ENCODE measurements around the gene GATC.
"Not testable (repeated sequence)": the region's sequence is repeated elsewhere in the genome, so short reads cannot be mapped to it uniquely, and the experiment has no call there.

The GATC gene

DNA sequence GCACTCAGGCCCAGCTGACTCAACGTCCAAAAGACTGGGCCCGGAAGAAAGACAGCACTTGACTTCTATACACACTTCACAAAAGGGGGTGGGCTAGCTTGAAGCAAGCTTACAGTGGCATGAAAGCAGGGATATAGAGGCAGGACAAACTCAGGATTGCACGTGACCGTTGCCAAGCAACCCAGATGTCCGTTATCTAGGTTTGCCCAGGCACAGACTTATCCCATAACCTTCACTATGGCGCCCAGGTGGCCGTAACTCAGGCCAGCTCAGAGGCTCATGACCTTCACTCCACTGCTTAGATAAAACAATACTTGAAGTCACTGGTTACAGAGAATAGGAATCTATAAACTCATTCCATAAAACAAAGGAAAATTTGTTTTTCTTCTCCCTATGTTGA is 41.3 kb downstream of the GATC start:
- not testable (repeated sequence) for H3K4me1 ChIP-seq (ENCODE audit: control insufficient read depth, insufficient read depth, low read length); DNase-seq (ENCODE audit: low read depth, low spot score); H3K36me3 ChIP-seq (ENCODE audit: control insufficient read depth, insufficient read depth, low read length); H3K27me3 ChIP-seq (ENCODE audit: control insufficient read depth, insufficient read depth, low read length); H3K4me3 ChIP-seq (ENCODE audit: low read length); H3K9me3 ChIP-seq (ENCODE audit: control insufficient read depth, insufficient read depth, low read length); H3K27ac ChIP-seq (ENCODE audit: low read length)
- no CpG with 5 or more reads among the region's 7 CpGs for WGBS (ENCODE audit: insufficient coverage, insufficient read length)

- no CpG with 5 or more reads among the region's 5 CpGs for WGBS (ENCODE audit: insufficient coverage, insufficient read length)
- DNase-seq (ENCODE audit: low read depth, low spot score), result no peak
- Histone ChIP-seq H3K27ac (ENCODE audit: low read length) (no peak overlapping the region), H3K9me3 (ENCODE audit: control insufficient read depth, insufficient read depth, low read length) (no peaks in the 10 kb centered on the region), H3K36me3 (ENCODE audit: control insufficient read depth, insufficient read depth, low read length) (no peaks in the 10 kb centered on the region), H3K27me3 (ENCODE audit: control insufficient read depth, insufficient read depth, low read length) (no peaks in the 10 kb centered on the region), H3K4me3 (ENCODE audit: low read length) (no peak overlapping the region), H3K4me1 (ENCODE audit: control insufficient read depth, insufficient read depth, low read length) (no peaks in the 10 kb centered on the region)
These were observed 41.9 kb downstream of the GATC start for GRCh38 chr12:120488057-120488640.

- Histone ChIP-seq H3K4me3 (ENCODE audit: low read length) (no peak overlapping the region), H3K27me3 (ENCODE audit: control insufficient read depth, insufficient read depth, low read length) (no peaks in the 10 kb centered on the region), H3K9me3 (ENCODE audit: control insufficient read depth, insufficient read depth, low read length) (no peaks in the 10 kb centered on the region), H3K4me1 (ENCODE audit: control insufficient read depth, insufficient read depth, low read length) (no peaks in the 10 kb centered on the region), H3K36me3 (ENCODE audit: control insufficient read depth, insufficient read depth, low read length) (no peaks in the 10 kb centered on the region), H3K27ac (ENCODE audit: low read length) (no peak overlapping the region)
- no peak for DNase-seq (ENCODE audit: low read depth, low spot score)
- WGBS (ENCODE audit: insufficient coverage, insufficient read length), result no CpG with 5 or more reads among the region's 4 CpGs
These were observed 42.8 kb downstream of the GATC start for GRCh38 chr12:120489018-120489417.

- no peaks in the 10 kb centered on the region for H3K9me3 ChIP-seq (ENCODE audit: control insufficient read depth, insufficient read depth, low read length)
- no CpG with 5 or more reads among the region's 5 CpGs for WGBS (ENCODE audit: insufficient coverage, insufficient read length)
- no peaks in the 10 kb centered on the region for H3K36me3 ChIP-seq (ENCODE audit: control insufficient read depth, insufficient read depth, low read length)
- no peaks in the 10 kb centered on the region for H3K27me3 ChIP-seq (ENCODE audit: control insufficient read depth, insufficient read depth, low read length)
- H3K4me1 ChIP-seq (ENCODE audit: control insufficient read depth, insufficient read depth, low read length), result no peaks in the 10 kb centered on the region
- no peak for DNase-seq (ENCODE audit: low read depth, low spot score)
- H3K27ac ChIP-seq (ENCODE audit: low read length), result no peak overlapping the region
- no peak overlapping the region for H3K4me3 ChIP-seq (ENCODE audit: low read length)
These were observed 44.1 kb downstream of the GATC start for GRCh38 chr12:120490325-120490724.

DNA sequence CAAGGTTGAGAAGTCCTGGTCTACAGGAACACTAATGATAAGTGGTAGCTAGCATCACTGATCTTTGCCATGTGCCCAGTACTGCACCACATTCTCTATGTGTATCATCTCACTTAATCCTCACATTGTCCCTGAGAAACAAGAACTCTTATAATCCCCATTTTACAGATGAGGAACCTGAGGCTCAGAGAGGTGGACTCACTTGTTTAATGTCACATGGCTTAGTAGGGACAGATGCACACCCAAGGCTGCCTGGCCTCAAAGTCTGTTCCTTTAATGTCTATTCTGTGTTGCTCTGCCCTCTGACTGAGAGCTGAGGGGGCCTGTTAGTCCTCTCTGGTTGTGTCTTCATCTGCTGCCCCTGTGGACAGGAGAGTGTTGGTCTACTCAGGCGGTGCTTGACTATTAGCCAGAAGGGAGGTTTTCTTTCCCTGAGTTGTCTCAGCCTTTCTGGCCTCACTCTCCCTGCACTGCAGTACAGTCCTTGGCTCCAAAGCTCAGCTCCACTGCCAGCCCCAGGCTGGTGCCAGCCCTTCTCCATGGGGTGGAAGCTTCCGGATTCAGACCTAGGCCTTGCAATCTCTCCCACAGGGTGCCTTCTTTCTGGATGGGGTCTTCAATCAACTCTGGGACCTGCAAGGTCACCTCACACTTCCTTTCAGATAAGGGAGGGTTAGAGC is 44.7 kb downstream of the GATC start:
- H3K36me3 ChIP-seq (ENCODE audit: control insufficient read depth, insufficient read depth, low read length), result no peaks in the 10 kb centered on the region
- no peaks in the 10 kb centered on the region for H3K9me3 ChIP-seq (ENCODE audit: control insufficient read depth, insufficient read depth, low read length)
- H3K4me1 ChIP-seq (ENCODE audit: control insufficient read depth, insufficient read depth, low read length), result no peaks in the 10 kb centered on the region
- no peak overlapping the region for H3K27ac ChIP-seq (ENCODE audit: low read length)
- DNase-seq (ENCODE audit: low read depth, low spot score), result no peak
- H3K4me3 ChIP-seq (ENCODE audit: low read length), result no peak overlapping the region
- no CpG with 5 or more reads among the region's 2 CpGs for WGBS (ENCODE audit: insufficient coverage, insufficient read length)
- H3K27me3 ChIP-seq (ENCODE audit: control insufficient read depth, insufficient read depth, low read length), result no peaks in the 10 kb centered on the region

GRCh38 chr12:120495186-120495730 is 49.0 kb downstream of the GATC start:
- Histone ChIP-seq H3K4me3 (ENCODE audit: low read length) (peak overlapping the region; percentile 46; the same call in 1 of the 2 replicates), H3K4me1 (ENCODE audit: control insufficient read depth, insufficient read depth, low read length) (no peaks in the 10 kb centered on the region), H3K9me3 (ENCODE audit: control insufficient read depth, insufficient read depth, low read length) (no peaks in the 10 kb centered on the region), H3K27ac (ENCODE audit: low read length) (no peak overlapping the region), H3K36me3 (ENCODE audit: control insufficient read depth, insufficient read depth, low read length) (peaks cover 5% of the 10 kb centered on the region; the same call in 1 of the 2 replicates), H3K27me3 (ENCODE audit: control insufficient read depth, insufficient read depth, low read length) (no peaks in the 10 kb centered on the region)
- DNase-seq (ENCODE audit: low read depth, low spot score), result no peak
- no CpG with 5 or more reads among the region's 17 CpGs for WGBS (ENCODE audit: insufficient coverage, insufficient read length)

- peaks cover 5% of the 10 kb centered on the region; the same call in 1 of the 2 replicates for H3K36me3 ChIP-seq (ENCODE audit: control insufficient read depth, insufficient read depth, low read length)
- H3K9me3 ChIP-seq (ENCODE audit: control insufficient read depth, insufficient read depth, low read length), result no peaks in the 10 kb centered on the region
- H3K27ac ChIP-seq (ENCODE audit: low read length), result no peak within 1 kb of the TSS
- DNase-seq (ENCODE audit: low read depth, low spot score), result peak; percentile 98
- H3K4me3 ChIP-seq (ENCODE audit: low read length), result peak within 1 kb of the TSS; percentile 77
- H3K4me1 ChIP-seq (ENCODE audit: control insufficient read depth, insufficient read depth, low read length), result no peaks in the 10 kb centered on the region
- WGBS (ENCODE audit: insufficient coverage, insufficient read length), result no CpG with 5 or more reads among the region's 53 CpGs
- H3K27me3 ChIP-seq (ENCODE audit: control insufficient read depth, insufficient read depth, low read length), result no peaks in the 10 kb centered on the region
These were observed 49.6 kb downstream of the GATC start, which contains the start of gene DYNLL1 for GRCh38 chr12:120495731-120496412. Gene DYNLL1, plus strand, starts transcription at chr12:120496113. Its CDS starts 309 bp downstream, at chr12:120496422.

DNA sequence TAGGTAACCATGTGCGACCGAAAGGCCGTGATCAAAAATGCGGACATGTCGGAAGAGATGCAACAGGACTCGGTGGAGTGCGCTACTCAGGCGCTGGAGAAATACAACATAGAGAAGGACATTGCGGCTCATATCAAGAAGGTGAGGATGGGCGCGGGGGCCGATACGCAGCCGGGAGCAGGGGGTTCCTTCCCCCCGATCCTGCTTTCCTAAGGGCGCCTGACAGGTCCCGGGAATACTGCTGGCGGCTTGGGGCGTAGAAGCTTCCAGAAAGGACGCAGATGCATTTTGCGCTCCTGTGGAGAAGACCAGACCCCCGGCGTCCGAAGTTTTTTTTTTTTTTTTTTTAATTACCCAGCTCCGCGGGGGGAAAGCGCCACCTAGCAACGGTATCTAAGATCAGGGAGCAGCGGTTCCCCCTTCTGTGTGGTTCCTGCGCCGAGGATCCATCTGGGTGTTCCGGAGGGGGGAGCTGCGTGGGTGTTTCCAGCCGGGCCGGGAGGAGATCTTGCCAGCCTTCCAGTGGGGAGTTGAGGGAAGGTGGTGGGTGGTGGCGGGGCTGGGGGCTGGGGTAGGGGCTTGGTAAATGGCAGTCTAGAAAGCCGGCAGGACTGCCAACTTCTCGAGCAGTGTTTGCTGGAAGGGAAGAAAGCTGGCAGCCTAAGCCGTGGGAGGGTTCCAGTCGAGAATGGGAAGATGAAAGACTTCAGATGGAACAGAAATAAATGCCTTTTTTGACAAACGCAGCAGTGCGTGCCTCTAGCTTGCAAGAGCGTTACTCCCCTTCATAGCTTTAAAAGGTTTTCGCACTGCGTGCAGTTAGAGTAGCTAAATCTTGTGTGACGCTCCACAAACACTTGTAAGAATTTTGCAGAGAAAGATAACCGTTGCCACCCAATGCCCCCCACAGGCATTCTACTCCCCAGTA is 50.4 kb downstream of the GATC start:
- Histone ChIP-seq H3K27ac (ENCODE audit: low read length) (no peak overlapping the region), H3K36me3 (ENCODE audit: control insufficient read depth, insufficient read depth, low read length) (peaks cover 5% of the 10 kb centered on the region; the same call in 1 of the 2 replicates), H3K4me3 (ENCODE audit: low read length) (peak overlapping the region; percentile 77), H3K9me3 (ENCODE audit: control insufficient read depth, insufficient read depth, low read length) (no peaks in the 10 kb centered on the region), H3K27me3 (ENCODE audit: control insufficient read depth, insufficient read depth, low read length) (no peaks in the 10 kb centered on the region), H3K4me1 (ENCODE audit: control insufficient read depth, insufficient read depth, low read length) (no peaks in the 10 kb centered on the region)
- WGBS (ENCODE audit: insufficient coverage, insufficient read length), result no CpG with 5 or more reads among the region's 47 CpGs
- no peak for DNase-seq (ENCODE audit: low read depth, low spot score)

GRCh38 chr12:120497524-120498150 is 51.4 kb downstream of the GATC start:
- Histone ChIP-seq H3K36me3 (ENCODE audit: control insufficient read depth, insufficient read depth, low read length) (peaks cover 5% of the 10 kb centered on the region; the same call in 1 of the 2 replicates), H3K27ac (ENCODE audit: low read length) (no peak overlapping the region)
- no CpG with 5 or more reads among the region's 9 CpGs for WGBS (ENCODE audit: insufficient coverage, insufficient read length)

More at GRCh38 chr12:120497524-120498150, 51.4 kb downstream of the GATC start:
- Histone ChIP-seq H3K4me3 (ENCODE audit: low read length) (peak overlapping the region; percentile 77; the same call in 1 of the 2 replicates), H3K9me3 (ENCODE audit: control insufficient read depth, insufficient read depth, low read length) (no peaks in the 10 kb centered on the region), H3K4me1 (ENCODE audit: control insufficient read depth, insufficient read depth, low read length) (no peaks in the 10 kb centered on the region), H3K27me3 (ENCODE audit: control insufficient read depth, insufficient read depth, low read length) (no peaks in the 10 kb centered on the region)
- DNase-seq (ENCODE audit: low read depth, low spot score), result no peak

All from iPS DF 6.9 (cell line).